GM23338 (cell line): ENCODE results near the gene NPHS1. TPM values are rescaled to one million over a fixed set of nuclear protein-coding genes. Genes with fewer than 3 reads are reported as not detected.

Experiments
- ATAC-seq: fragments of 200-7000 bp; cut with Tn5 transposase; 3 replicates; pipeline ENCODE4 v1.9.1; 2020
- DNase-seq: peaks from one replicate; pipeline ENCODE4 v3.0.0-alpha.2; 2015; ENCODE audit warnings: low spot score
- H2AFZ ChIP-seq: fragments of 200-600 bp; sonication (generic); 2 replicates; pipeline ENCODE4 v1.8.0; 2016; ENCODE audit warnings: antibody characterized with exemption, mild to moderate bottlenecking, moderate library complexity
- H3F3A ChIP-seq: fragments of 200-600 bp; sonication (generic); replicated peaks from 2 replicates; pipeline ENCODE4 v1.8.0; 2017; ENCODE audit warnings: antibody characterized with exemption, mixed run types, low read depth
- H3K27ac ChIP-seq: fragments of 200-600 bp; sonication (generic); 2 replicates; pipeline ENCODE4 v1.6.1; 2016; ENCODE audit warnings: low read depth
- H3K27me3 ChIP-seq: fragments of 200-600 bp; sonication (generic); 2 replicates; pipeline ENCODE4 v1.8.0; 2016; ENCODE audit warnings: mild to moderate bottlenecking, mixed run types, moderate library complexity; ENCODE audit not compliant: insufficient read depth
- H3K36me3 ChIP-seq: fragments of 200-600 bp; sonication (generic); 2 replicates; pipeline ENCODE4 v1.8.0; 2016; ENCODE audit warnings: mild to moderate bottlenecking; ENCODE audit not compliant: insufficient read depth
- H3K4me1 ChIP-seq: fragments of 200-600 bp; sonication (generic); 2 replicates; pipeline ENCODE4 v1.8.0; 2016; ENCODE audit warnings: mild to moderate bottlenecking, moderate library complexity; ENCODE audit not compliant: insufficient read depth
- H3K4me2 ChIP-seq: fragments of 200-600 bp; sonication (generic); 2 replicates; pipeline ENCODE4 v1.7.1; 2017; ENCODE audit warnings: mixed run types
- H3K4me3 ChIP-seq: fragments of 200-600 bp; sonication (generic); 2 replicates; pipeline ENCODE4 v1.6.1; 2016; ENCODE audit warnings: mixed run types
- H3K79me2 ChIP-seq: fragments of 200-600 bp; sonication (generic); replicated peaks from 2 replicates; pipeline ENCODE4 v1.8.0; 2017; ENCODE audit warnings: mild to moderate bottlenecking; ENCODE audit not compliant: insufficient read depth
- H3K9me2 ChIP-seq: fragments of 200-600 bp; sonication (generic); 2 replicates; pipeline ENCODE4 v1.8.0; 2017; ENCODE audit not compliant: insufficient read depth
- H4K20me1 ChIP-seq: fragments of 200-600 bp; sonication (generic); replicated peaks from 2 replicates; pipeline ENCODE4 v1.8.0; 2017; ENCODE audit warnings: mild to moderate bottlenecking; ENCODE audit not compliant: insufficient read depth
- H3K27ac Mint-ChIP-seq: 2 replicates; pipeline ENCODE4 v1.8.0; 2020; ENCODE audit warnings: inconsistent platforms, mild to moderate bottlenecking, moderate library complexity, mixed read lengths
- H3K27me3 Mint-ChIP-seq: 3 replicates; pipeline ENCODE4 v1.8.0; 2022; ENCODE audit warnings: low read depth, mild to moderate bottlenecking, moderate library complexity, mixed read lengths, inconsistent platforms; ENCODE audit not compliant: insufficient read depth, poor library complexity
- H3K36me3 Mint-ChIP-seq: 3 replicates; pipeline ENCODE4 v1.8.0; 2021; ENCODE audit warnings: low read depth, mild to moderate bottlenecking, inconsistent platforms, moderate library complexity, mixed read lengths
- H3K4me1 Mint-ChIP-seq: 3 replicates; pipeline ENCODE4 v1.8.0; 2020; ENCODE audit warnings: mild to moderate bottlenecking, inconsistent platforms, mixed read lengths
- H3K4me3 Mint-ChIP-seq: 3 replicates; pipeline ENCODE4 v1.8.0; 2021; ENCODE audit warnings: moderate library complexity, mild to moderate bottlenecking, inconsistent platforms, mixed read lengths
- H3K9me3 Mint-ChIP-seq: 3 replicates; pipeline ENCODE4 v1.8.0; 2020; ENCODE audit warnings: moderate library complexity, mild to moderate bottlenecking, inconsistent platforms, mixed read lengths
- CREB1 ChIP-seq: fragments of 250-450 bp; sonication (Bioruptor Pico); IDR thresholded peaks from 2 replicates; pipeline ENCODE4 v1.5.0; 2020; ENCODE audit warnings: low read depth, mild to moderate bottlenecking, moderate library complexity
- EZH2 ChIP-seq: fragments of 200-600 bp; sonication (generic); IDR thresholded peaks from one replicate; pipeline ENCODE4 v1.8.0; 2017; ENCODE audit warnings: antibody characterized with exemption, mild to moderate bottlenecking, low read depth; ENCODE audit not compliant: unreplicated experiment
- EZH2phosphoT487 ChIP-seq: fragments of 200-600 bp; sonication (generic); IDR thresholded peaks from one replicate; pipeline ENCODE4 v1.8.1; 2018; ENCODE audit warnings: antibody characterized with exemption; ENCODE audit not compliant: unreplicated experiment
- JUNB ChIP-seq: IDR thresholded peaks from one replicate; pipeline ENCODE4 v1.6.1; 2016; ENCODE audit warnings: antibody characterized with exemption; ENCODE audit not compliant: unreplicated experiment
- POLR2AphosphoS5 ChIP-seq: IDR thresholded peaks from 2 replicates; pipeline ENCODE4 v1.6.1; 2016; ENCODE audit warnings: antibody characterized with exemption, low read depth
- STAT1 ChIP-seq: IDR thresholded peaks from one replicate; pipeline ENCODE4 v1.6.1; 2016; ENCODE audit warnings: antibody characterized with exemption; ENCODE audit not compliant: unreplicated experiment
- ZNF114 ChIP-seq: fragments of 250-450 bp; sonication (Bioruptor Pico); IDR thresholded peaks from 2 replicates; pipeline ENCODE4 v1.5.0; 2020; ENCODE audit warnings: mild to moderate bottlenecking, moderate library complexity
- ZNF331 ChIP-seq: fragments of 250-450 bp; sonication (Bioruptor Pico); IDR thresholded peaks from 2 replicates; pipeline ENCODE4 v1.5.0; 2020; ENCODE audit warnings: low read depth, mild to moderate bottlenecking, moderate library complexity
- ZNF462 ChIP-seq: fragments of 250-450 bp; sonication (Bioruptor Pico); IDR thresholded peaks from 2 replicates; pipeline ENCODE4 v1.5.0; 2020; ENCODE audit warnings: mild to moderate bottlenecking, moderate library complexity
- polyA plus RNA-seq: library from polyadenylated mRNA; unstranded; fragments of >200 nt; fragmentation: Nextera tagmentation; extraction: Ambion mirVana; gene quantifications from 2 replicates; pipeline ENCODE4 v1.2.1, GENCODE V29; 2016
- total RNA-seq: library from RNA; depleted of rRNA; stranded (reverse); fragments of >200 nt; shearing (Covaris generic); gene quantifications from 2 replicates; pipeline ENCODE4 v1.2.3, GENCODE V29; 2014
- TF ChIP-seq, protein P1 (sequence below): IDR thresholded peaks from one replicate; pipeline ENCODE4 v1.6.1; 2018; ENCODE audit warnings: antibody characterized with exemption; ENCODE audit not compliant: unreplicated experiment
- TF ChIP-seq, protein P2 (sequence below): IDR thresholded peaks from 2 replicates; pipeline ENCODE4 v1.6.1; 2016; ENCODE audit warnings: antibody characterized with exemption

NPHS1 gene
- total and polyA plus RNA-seq, 2 experiments from 2014 or later, result 1.0 to 1.3 TPM

- no peak for TF ChIP-seq ZNF331 (CRISPR knock-in tag)
- TF ChIP-seq JUNB, result no peak
- TF ChIP-seq, protein P1, sequence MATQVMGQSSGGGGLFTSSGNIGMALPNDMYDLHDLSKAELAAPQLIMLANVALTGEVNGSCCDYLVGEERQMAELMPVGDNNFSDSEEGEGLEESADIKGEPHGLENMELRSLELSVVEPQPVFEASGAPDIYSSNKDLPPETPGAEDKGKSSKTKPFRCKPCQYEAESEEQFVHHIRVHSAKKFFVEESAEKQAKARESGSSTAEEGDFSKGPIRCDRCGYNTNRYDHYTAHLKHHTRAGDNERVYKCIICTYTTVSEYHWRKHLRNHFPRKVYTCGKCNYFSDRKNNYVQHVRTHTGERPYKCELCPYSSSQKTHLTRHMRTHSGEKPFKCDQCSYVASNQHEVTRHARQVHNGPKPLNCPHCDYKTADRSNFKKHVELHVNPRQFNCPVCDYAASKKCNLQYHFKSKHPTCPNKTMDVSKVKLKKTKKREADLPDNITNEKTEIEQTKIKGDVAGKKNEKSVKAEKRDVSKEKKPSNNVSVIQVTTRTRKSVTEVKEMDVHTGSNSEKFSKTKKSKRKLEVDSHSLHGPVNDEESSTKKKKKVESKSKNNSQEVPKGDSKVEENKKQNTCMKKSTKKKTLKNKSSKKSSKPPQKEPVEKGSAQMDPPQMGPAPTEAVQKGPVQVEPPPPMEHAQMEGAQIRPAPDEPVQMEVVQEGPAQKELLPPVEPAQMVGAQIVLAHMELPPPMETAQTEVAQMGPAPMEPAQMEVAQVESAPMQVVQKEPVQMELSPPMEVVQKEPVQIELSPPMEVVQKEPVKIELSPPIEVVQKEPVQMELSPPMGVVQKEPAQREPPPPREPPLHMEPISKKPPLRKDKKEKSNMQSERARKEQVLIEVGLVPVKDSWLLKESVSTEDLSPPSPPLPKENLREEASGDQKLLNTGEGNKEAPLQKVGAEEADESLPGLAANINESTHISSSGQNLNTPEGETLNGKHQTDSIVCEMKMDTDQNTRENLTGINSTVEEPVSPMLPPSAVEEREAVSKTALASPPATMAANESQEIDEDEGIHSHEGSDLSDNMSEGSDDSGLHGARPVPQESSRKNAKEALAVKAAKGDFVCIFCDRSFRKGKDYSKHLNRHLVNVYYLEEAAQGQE, result no peak
- TF ChIP-seq, protein P2, sequence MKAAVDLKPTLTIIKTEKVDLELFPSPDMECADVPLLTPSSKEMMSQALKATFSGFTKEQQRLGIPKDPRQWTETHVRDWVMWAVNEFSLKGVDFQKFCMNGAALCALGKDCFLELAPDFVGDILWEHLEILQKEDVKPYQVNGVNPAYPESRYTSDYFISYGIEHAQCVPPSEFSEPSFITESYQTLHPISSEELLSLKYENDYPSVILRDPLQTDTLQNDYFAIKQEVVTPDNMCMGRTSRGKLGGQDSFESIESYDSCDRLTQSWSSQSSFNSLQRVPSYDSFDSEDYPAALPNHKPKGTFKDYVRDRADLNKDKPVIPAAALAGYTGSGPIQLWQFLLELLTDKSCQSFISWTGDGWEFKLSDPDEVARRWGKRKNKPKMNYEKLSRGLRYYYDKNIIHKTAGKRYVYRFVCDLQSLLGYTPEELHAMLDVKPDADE, result no peak
- no peak for TF ChIP-seq CREB1 (CRISPR knock-in tag)
- TF ChIP-seq POLR2AphosphoS5, result no peak
Observed at GRCh38 chr19:35845215-35846037, 6.9 kb downstream of the NPHS1 start (continued).

DNA sequence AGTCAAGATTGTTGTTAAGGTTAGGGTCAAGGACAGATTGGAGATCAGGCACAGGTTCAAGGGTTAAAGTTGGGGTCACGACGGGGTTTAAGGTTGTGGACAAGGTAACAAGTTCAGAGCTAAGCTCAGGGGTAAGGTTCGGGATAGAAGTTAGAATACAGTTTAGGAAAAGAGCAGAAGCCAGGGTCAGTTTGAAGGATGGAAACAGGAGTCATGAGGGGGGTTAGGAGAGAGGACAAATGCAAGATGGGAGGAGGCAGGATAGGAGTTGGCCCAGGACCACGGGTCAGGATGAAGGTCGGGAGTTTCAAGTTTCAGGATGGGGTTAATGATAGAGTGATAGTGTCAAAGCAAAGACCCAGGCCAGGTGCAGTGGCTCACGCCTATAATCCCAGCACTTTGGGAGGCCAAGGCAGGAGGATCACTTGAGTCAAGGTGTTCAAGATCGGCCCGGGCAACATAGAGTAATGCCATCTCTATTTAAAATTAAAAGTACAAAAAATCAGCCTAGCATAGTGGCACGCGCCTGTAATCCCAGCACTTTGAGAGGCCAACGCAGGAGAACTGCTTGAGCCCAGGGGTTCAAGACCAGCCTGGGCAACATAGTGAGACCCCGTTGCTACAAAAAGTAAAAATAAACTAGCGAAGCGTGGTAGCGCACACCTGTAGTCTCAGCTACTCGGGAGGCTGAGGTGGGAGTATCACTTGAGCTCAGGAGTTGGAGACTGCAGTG is 7.7 kb downstream of the NPHS1 start:
- Histone ChIP-seq H3K27me3 (peaks cover 34% of the 10 kb centered on the region), H3K9me2 (peaks cover 12% of the 10 kb centered on the region), H3K4me3 (peak overlapping the region; percentile 70), H3K36me3 (no peaks in the 10 kb centered on the region), H3K27ac (no peak overlapping the region), H3F3A (0 out of 2 replicates have a peak, but pooled peaks cover 3% of the 10 kb centered on the region), H2AFZ (0 out of 2 replicates have a peak overlapping the region, but pooled peaks have one; percentile 89), H3K4me2 (peak overlapping the region; percentile 83), H3K79me2 (no peaks in the 10 kb centered on the region), H4K20me1 (peaks cover 2% of the 10 kb centered on the region; the same call in 1 of the 2 replicates), H3K4me1 (peaks cover 12% of the 10 kb centered on the region)
- H3K4me1 Mint-ChIP-seq, result peaks cover 19% of the 10 kb centered on the region
- H3K27ac Mint-ChIP-seq, result no peak overlapping the region
- peaks cover 3% of the 10 kb centered on the region; the same call in 2 of the 3 replicates for H3K9me3 Mint-ChIP-seq
- H3K36me3 Mint-ChIP-seq, result no peaks in the 10 kb centered on the region; the same call in 2 of the 3 replicates
- H3K4me3 Mint-ChIP-seq, result peak overlapping the region; percentile 76
- ATAC-seq (no peak), DNase-seq (no peak)
- peaks cover 44% of the 10 kb centered on the region for H3K27me3 Mint-ChIP-seq
- TF ChIP-seq EZH2, result no peak
- no peak for TF ChIP-seq STAT1
- no peak for TF ChIP-seq CREB1 (CRISPR knock-in tag)
- TF ChIP-seq EZH2phosphoT487, result no peak
- TF ChIP-seq ZNF114 (CRISPR knock-in tag), result no peak
- no peak for TF ChIP-seq ZNF462
